ENCODE data around the gene ISL2. TPM values are rescaled to one million over a fixed set of nuclear protein-coding genes. Genes with fewer than 3 reads are reported as not detected.

Gene ISL2
- total RNA-seq, 1 donor from 2014 or later: 1.2 TPM

GRCh38 chr15:76321602-76322001 lies 15.0 kb upstream of the ISL2 start:
- Mint-ChIP-seq H3K27me3 (ENCODE audit: low read depth) (peaks cover 43% of the 10 kb centered on the region), H3K4me1 (no peaks in the 10 kb centered on the region), H3K27ac (no peak overlapping the region), H3K36me3 (no peaks in the 10 kb centered on the region), H3K9me3 (no peaks in the 10 kb centered on the region), H3K4me3 (no peak overlapping the region)
- no peak for TF ChIP-seq CTCF (IDR thresholded peaks at IDR 0.05; ENCODE audit: unreplicated experiment)
- no peak for DNase-seq (ENCODE audit: low spot score in 2 of 2, unreplicated experiment in 2 of 2)

GRCh38 chr15:76324066-76324465 lies 12.5 kb upstream of the ISL2 start:
- Mint-ChIP-seq H3K36me3 (no peaks in the 10 kb centered on the region), H3K4me3 (no peak overlapping the region), H3K4me1 (no peaks in the 10 kb centered on the region), H3K9me3 (no peaks in the 10 kb centered on the region), H3K27ac (no peak overlapping the region), H3K27me3 (ENCODE audit: low read depth) (peaks cover 58% of the 10 kb centered on the region)
- no peak for TF ChIP-seq CTCF (IDR thresholded peaks at IDR 0.05; ENCODE audit: unreplicated experiment)
- no peak for DNase-seq (ENCODE audit: low spot score in 2 of 2, unreplicated experiment in 2 of 2)

GRCh38 chr15:76325704-76326103 lies 10.9 kb upstream of the ISL2 start:
- TF ChIP-seq CTCF (IDR thresholded peaks at IDR 0.05; ENCODE audit: unreplicated experiment): no peak
- H3K4me1 Mint-ChIP-seq: no peaks in the 10 kb centered on the region
- no peaks in the 10 kb centered on the region for H3K9me3 Mint-ChIP-seq
- DNase-seq (ENCODE audit: low spot score in 2 of 2, unreplicated experiment in 2 of 2): no peak
- H3K27me3 Mint-ChIP-seq (ENCODE audit: low read depth): peaks cover 69% of the 10 kb centered on the region
- H3K4me3 Mint-ChIP-seq: no peak overlapping the region
- no peak overlapping the region for H3K27ac Mint-ChIP-seq
- H3K36me3 Mint-ChIP-seq: no peaks in the 10 kb centered on the region

GRCh38 chr15:76327191-76328105 lies 9.1 kb upstream of the ISL2 start:
- no peaks in the 10 kb centered on the region for H3K9me3 Mint-ChIP-seq
- no peaks in the 10 kb centered on the region for H3K4me1 Mint-ChIP-seq
- H3K27ac Mint-ChIP-seq: no peak overlapping the region
- TF ChIP-seq CTCF (IDR thresholded peaks at IDR 0.05; ENCODE audit: unreplicated experiment): no peak
- H3K27me3 Mint-ChIP-seq (ENCODE audit: low read depth): peaks cover 65% of the 10 kb centered on the region
- DNase-seq (ENCODE audit: low spot score in 2 of 2, unreplicated experiment in 2 of 2): no peak
- H3K4me3 Mint-ChIP-seq: no peak overlapping the region
- H3K36me3 Mint-ChIP-seq: no peaks in the 10 kb centered on the region

GRCh38 chr15:76328106-76328696 lies 8.4 kb upstream of the ISL2 start:
- Mint-ChIP-seq H3K36me3 (no peaks in the 10 kb centered on the region), H3K9me3 (no peaks in the 10 kb centered on the region), H3K4me1 (no peaks in the 10 kb centered on the region), H3K27me3 (ENCODE audit: low read depth) (peaks cover 66% of the 10 kb centered on the region), H3K4me3 (no peak overlapping the region), H3K27ac (no peak overlapping the region)
- no peak for DNase-seq (ENCODE audit: low spot score in 2 of 2, unreplicated experiment in 2 of 2)
- TF ChIP-seq CTCF (IDR thresholded peaks at IDR 0.05; ENCODE audit: unreplicated experiment): no peak
